Mammary epithelial cell (primary cell): ENCODE measurements around the gene HOXA7.

ENCODE experiments used
- EZH2 ChIP-seq: IDR thresholded peaks from 2 replicates; pipeline ENCODE4 v1.6.1; 2012; ENCODE audit warnings: low read length, inconsistent platforms, borderline replicate concordance
- TF ChIP-seq, protein P1 (sequence below), 2 donors: IDR thresholded peaks in 1 of 2; conservative IDR thresholded peaks in 1 of 2; 2 replicates each; pipeline ENCODE4 v1.5.1; 2011 to 2012; ENCODE audit warnings: inconsistent platforms in 2 of 2, low read length in 2 of 2, mild to moderate bottlenecking in 2 of 2, control low read depth in 1 of 2, low read depth in 1 of 2; ENCODE audit not compliant: insufficient read depth in 1 of 2; ENCODE audit errors: extremely low read depth in 1 of 2

DNA sequence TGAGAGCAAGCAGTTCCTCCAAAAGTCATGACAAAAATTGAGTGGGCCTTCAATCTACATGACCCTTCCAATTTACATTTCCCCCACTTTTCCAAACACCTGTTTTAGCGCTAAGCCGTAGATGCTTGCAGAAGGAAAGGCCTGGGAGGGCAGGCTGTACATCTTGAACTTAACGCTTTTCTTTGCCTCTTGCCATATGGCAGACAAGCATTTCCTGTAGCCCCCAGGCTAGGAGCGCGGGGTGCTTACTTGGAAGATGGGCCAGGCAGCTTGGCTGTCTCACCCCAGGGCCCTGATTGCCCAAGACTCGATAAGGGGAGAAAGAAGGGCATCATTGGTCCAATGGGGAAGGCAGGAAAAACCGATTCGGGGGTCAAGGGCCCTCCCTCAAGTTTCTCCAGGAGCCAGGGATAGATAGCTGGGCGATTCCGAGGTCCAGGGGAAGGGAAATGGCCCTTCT, 15.9 kb upstream of the HOXA7 start:
- TF ChIP-seq, protein P1, sequence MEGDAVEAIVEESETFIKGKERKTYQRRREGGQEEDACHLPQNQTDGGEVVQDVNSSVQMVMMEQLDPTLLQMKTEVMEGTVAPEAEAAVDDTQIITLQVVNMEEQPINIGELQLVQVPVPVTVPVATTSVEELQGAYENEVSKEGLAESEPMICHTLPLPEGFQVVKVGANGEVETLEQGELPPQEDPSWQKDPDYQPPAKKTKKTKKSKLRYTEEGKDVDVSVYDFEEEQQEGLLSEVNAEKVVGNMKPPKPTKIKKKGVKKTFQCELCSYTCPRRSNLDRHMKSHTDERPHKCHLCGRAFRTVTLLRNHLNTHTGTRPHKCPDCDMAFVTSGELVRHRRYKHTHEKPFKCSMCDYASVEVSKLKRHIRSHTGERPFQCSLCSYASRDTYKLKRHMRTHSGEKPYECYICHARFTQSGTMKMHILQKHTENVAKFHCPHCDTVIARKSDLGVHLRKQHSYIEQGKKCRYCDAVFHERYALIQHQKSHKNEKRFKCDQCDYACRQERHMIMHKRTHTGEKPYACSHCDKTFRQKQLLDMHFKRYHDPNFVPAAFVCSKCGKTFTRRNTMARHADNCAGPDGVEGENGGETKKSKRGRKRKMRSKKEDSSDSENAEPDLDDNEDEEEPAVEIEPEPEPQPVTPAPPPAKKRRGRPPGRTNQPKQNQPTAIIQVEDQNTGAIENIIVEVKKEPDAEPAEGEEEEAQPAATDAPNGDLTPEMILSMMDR (conservative IDR thresholded peaks at IDR 0.05 in 1 of 2, IDR thresholded peaks at IDR 0.05 in 1 of 2; ENCODE audit: extremely low read depth in 1 of 2, insufficient read depth in 1 of 2, low read depth in 1 of 2, low read length in 2 of 2): no peak
- TF ChIP-seq EZH2: no peak
